SJSA1 (cell line): ENCODE results near the gene ADPRS. TPM values are rescaled to one million over a fixed set of nuclear protein-coding genes. Genes with fewer than 3 reads are reported as not detected.

ENCODE experiments used
- DNase-seq, 2 experiments: peaks; one replicate each; pipeline ENCODE4 v3.0.0-alpha.2; 2015 to 2020; ENCODE audit warnings: low spot score in 2 of 2, low read depth in 1 of 2
- H3K27ac ChIP-seq: fragments of 250-450 bp; sonication (Bioruptor Pico); 2 replicates; pipeline ENCODE4 v1.5.1; 2020; ENCODE audit warnings: mild to moderate bottlenecking, moderate library complexity
- H3K27me3 ChIP-seq: fragments of 250-450 bp; sonication (Bioruptor Pico); replicated peaks from 2 replicates; pipeline ENCODE4 v1.5.1; 2020; ENCODE audit warnings: mild to moderate bottlenecking, moderate library complexity
- H3K36me3 ChIP-seq: fragments of 250-450 bp; sonication (Bioruptor Pico); 2 replicates; pipeline ENCODE4 v1.5.1; 2020; ENCODE audit warnings: mild to moderate bottlenecking
- H3K4me1 ChIP-seq: fragments of 250-450 bp; sonication (Bioruptor Pico); replicated peaks from 2 replicates; pipeline ENCODE4 v1.6.1; 2021; ENCODE audit warnings: mild to moderate bottlenecking
- H3K4me3 ChIP-seq: fragments of 250-450 bp; sonication (Bioruptor Pico); 2 replicates; pipeline ENCODE4 v1.5.1; 2020; ENCODE audit warnings: mild to moderate bottlenecking
- H3K9me3 ChIP-seq: fragments of 250-450 bp; sonication (Bioruptor Pico); replicated peaks from 2 replicates; pipeline ENCODE4 v1.5.1; 2020; ENCODE audit warnings: mild to moderate bottlenecking
- total RNA-seq: library from RNA; depleted of rRNA; stranded (reverse); fragments of >200 nt; shearing (Covaris generic); gene quantifications from 2 replicates; pipeline ENCODE4 v1.2.3, GENCODE V29; 2014

ADPRS gene
- total RNA-seq, 1 experiment from 2014 or later = 48.8 TPM

GRCh38 chr1:36092166-36092797 lies 3.6 kb downstream of the ADPRS start:
- Histone ChIP-seq H3K4me3 (no peak overlapping the region), H3K27ac (no peak overlapping the region), H3K36me3 (peaks cover 71% of the 10 kb centered on the region), H3K27me3 (no peaks in the 10 kb centered on the region), H3K9me3 (no peaks in the 10 kb centered on the region), H3K4me1 (peaks cover 8% of the 10 kb centered on the region)
- no peak for DNase-seq

DNA sequence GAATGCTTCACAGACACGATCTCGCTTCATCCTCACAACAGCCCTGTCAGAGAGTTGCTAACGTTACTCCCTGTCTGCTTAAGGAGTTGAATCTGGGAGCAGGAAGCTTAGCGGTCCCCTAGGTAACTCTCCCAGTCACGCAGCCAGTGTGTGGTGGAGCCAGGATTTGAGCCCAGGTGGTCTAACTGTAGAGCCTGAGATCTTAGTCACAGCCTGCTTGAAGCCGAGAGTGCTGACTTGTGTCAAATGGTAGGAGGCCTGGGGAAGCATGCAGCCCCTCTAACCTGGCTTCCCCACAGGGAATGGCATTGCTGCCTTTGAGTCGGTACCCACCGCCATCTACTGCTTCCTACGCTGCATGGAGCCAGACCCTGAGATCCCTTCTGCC lies 4.1 kb downstream of the ADPRS start:
- no peaks in the 10 kb centered on the region for H3K9me3 ChIP-seq
- H3K4me1 ChIP-seq = peaks cover 8% of the 10 kb centered on the region
- peaks cover 71% of the 10 kb centered on the region for H3K36me3 ChIP-seq
- no peaks in the 10 kb centered on the region for H3K27me3 ChIP-seq
- DNase-seq = no peak
- no peak overlapping the region for H3K4me3 ChIP-seq
- H3K27ac ChIP-seq = no peak overlapping the region

- Histone ChIP-seq H3K27ac (no peak overlapping the region), H3K4me1 (peaks cover 7% of the 10 kb centered on the region), H3K36me3 (peaks cover 71% of the 10 kb centered on the region), H3K4me3 (no peak overlapping the region), H3K27me3 (no peaks in the 10 kb centered on the region), H3K9me3 (no peaks in the 10 kb centered on the region)
- no peak for DNase-seq
Observed at GRCh38 chr1:36093226-36093625, 4.5 kb downstream of the ADPRS start.

- no peaks in the 10 kb centered on the region for H3K9me3 ChIP-seq
- peaks cover 3% of the 10 kb centered on the region for H3K4me1 ChIP-seq
- H3K36me3 ChIP-seq = peaks cover 65% of the 10 kb centered on the region
- DNase-seq = no peak
- no peak overlapping the region for H3K4me3 ChIP-seq
- H3K27ac ChIP-seq = no peak overlapping the region
- no peaks in the 10 kb centered on the region for H3K27me3 ChIP-seq
Observed at GRCh38 chr1:36093929-36094328, 5.2 kb downstream of the ADPRS start.

- no peak overlapping the region for H3K27ac ChIP-seq
- no peaks in the 10 kb centered on the region for H3K9me3 ChIP-seq
- H3K4me3 ChIP-seq = no peak overlapping the region
- DNase-seq = no peak
- H3K4me1 ChIP-seq = peaks cover 1% of the 10 kb centered on the region
- H3K36me3 ChIP-seq = peaks cover 60% of the 10 kb centered on the region
- no peaks in the 10 kb centered on the region for H3K27me3 ChIP-seq
Observed at GRCh38 chr1:36094621-36095061, 5.9 kb downstream of the ADPRS start.

- Histone ChIP-seq H3K4me3 (no peak overlapping the region), H3K27me3 (no peaks in the 10 kb centered on the region), H3K9me3 (no peaks in the 10 kb centered on the region), H3K27ac (no peak overlapping the region), H3K36me3 (peaks cover 54% of the 10 kb centered on the region), H3K4me1 (no peaks in the 10 kb centered on the region)
- DNase-seq = no peak
Observed at GRCh38 chr1:36095760-36096405, 7.2 kb downstream of the ADPRS start.

- Histone ChIP-seq H3K4me3 (no peak overlapping the region), H3K4me1 (no peaks in the 10 kb centered on the region), H3K27me3 (no peaks in the 10 kb centered on the region), H3K9me3 (no peaks in the 10 kb centered on the region), H3K36me3 (peaks cover 45% of the 10 kb centered on the region), H3K27ac (no peak overlapping the region)
- peak in 1 of 2 experiments; percentile 21 for DNase-seq
Observed at GRCh38 chr1:36096500-36097432, 8.1 kb downstream of the ADPRS start.

GRCh38 chr1:36097693-36098585 lies 9.2 kb downstream of the ADPRS start:
- H3K9me3 ChIP-seq = no peaks in the 10 kb centered on the region
- no peak overlapping the region for H3K4me3 ChIP-seq
- peaks cover 33% of the 10 kb centered on the region for H3K36me3 ChIP-seq
- H3K4me1 ChIP-seq = no peaks in the 10 kb centered on the region
- DNase-seq = no peak
- H3K27ac ChIP-seq = no peak overlapping the region
- no peaks in the 10 kb centered on the region for H3K27me3 ChIP-seq

DNA sequence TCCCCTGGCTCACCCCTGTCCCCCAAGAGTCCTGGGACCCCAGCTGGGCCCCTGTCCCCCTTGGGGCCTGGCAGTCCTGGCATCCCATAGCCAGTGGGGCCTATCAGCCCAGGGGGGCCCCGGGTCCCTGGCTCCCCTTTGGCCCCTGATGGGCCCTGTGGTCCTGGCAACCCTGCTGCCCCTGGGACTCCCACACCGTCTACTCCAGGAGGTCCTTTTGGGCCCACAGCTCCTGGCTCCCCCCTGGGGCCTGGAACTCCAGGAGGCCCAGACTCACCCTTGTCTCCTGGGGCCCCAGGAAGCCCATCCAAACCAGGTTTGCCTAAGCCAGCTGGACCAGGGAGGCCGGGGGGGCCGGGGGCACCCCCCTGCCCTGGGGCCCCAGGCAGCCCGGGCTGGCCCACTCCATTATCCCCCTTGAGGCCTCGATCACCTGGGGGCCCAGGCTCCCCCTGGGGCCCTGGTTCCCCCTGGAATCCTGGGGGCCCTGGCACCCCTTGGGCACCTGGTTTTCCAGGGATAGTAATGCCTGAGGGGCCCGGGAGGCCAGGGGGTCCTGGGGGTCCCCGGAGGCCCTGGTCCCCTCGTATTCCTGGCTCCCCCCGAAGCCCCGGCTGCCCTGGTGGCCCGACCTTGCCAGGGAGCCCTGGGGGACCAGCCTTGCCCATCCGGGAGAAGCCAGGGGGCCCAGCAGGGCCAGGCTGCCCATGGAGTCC lies 10.1 kb downstream of the ADPRS start:
- H3K36me3 ChIP-seq = peaks cover 24% of the 10 kb centered on the region
- H3K9me3 ChIP-seq = no peaks in the 10 kb centered on the region
- H3K4me1 ChIP-seq = no peaks in the 10 kb centered on the region
- H3K27me3 ChIP-seq = no peaks in the 10 kb centered on the region
- H3K4me3 ChIP-seq = no peak overlapping the region
- DNase-seq = no peak
- H3K27ac ChIP-seq = no peak overlapping the region

DNA sequence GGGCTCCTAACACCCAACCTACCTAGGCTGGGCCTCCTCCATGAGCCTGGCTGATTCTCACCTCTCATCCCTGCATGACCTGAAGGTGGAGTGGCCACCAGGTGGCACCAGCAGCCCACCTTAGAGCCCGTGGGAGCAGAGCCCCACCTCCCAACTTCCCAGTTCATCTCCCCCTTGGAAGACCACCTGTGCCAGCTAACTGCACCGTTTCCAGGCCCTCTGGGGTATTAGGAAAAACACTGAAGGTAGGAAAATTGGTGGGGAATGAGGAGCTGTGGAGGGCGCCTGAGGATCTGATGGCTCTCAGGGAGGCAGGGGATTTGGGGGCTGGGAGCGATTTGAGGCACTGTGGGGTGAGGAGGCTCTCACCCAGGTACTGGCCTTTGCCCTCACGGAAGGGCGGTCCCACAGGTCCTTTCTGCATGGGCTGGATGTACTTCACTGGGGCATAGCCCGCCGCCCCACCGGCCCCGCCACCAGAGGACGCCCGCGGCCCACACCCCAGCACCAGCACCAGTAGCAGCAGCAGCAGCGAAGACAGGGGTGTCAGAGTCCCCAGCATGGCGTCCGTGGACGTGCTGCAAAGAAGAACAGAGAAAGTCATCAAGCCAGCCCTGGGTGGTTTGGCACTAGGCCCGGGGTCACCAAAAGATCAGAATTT lies 11.1 kb downstream of the ADPRS start:
- Histone ChIP-seq H3K27ac (no peak overlapping the region), H3K4me3 (no peak overlapping the region)
- peak; percentile 72 to 84 for DNase-seq

GRCh38 chr1:36100376-36100775 lies 11.7 kb downstream of the ADPRS start:
- Histone ChIP-seq H3K27ac (no peak overlapping the region), H3K4me1 (no peaks in the 10 kb centered on the region), H3K36me3 (peaks cover 12% of the 10 kb centered on the region), H3K9me3 (no peaks in the 10 kb centered on the region), H3K4me3 (no peak overlapping the region), H3K27me3 (no peaks in the 10 kb centered on the region)
- DNase-seq = no peak

More for the DNA sequence above, 11.1 kb downstream of the ADPRS start:
- no peaks in the 10 kb centered on the region for H3K27me3 ChIP-seq
- H3K36me3 ChIP-seq = peaks cover 14% of the 10 kb centered on the region
- H3K4me1 ChIP-seq = no peaks in the 10 kb centered on the region
- no peaks in the 10 kb centered on the region for H3K9me3 ChIP-seq

GRCh38 chr1:36101546-36101945 lies 12.9 kb downstream of the ADPRS start:
- Histone ChIP-seq H3K36me3 (peaks cover 4% of the 10 kb centered on the region; the same call in 1 of the 2 replicates), H3K9me3 (no peaks in the 10 kb centered on the region), H3K4me1 (no peaks in the 10 kb centered on the region), H3K27me3 (no peaks in the 10 kb centered on the region), H3K27ac (no peak overlapping the region), H3K4me3 (no peak overlapping the region)
- no peak for DNase-seq
